ENCODE data around the gene CFI.

CFI gene

GRCh38 chr4:109833756-109834155, 32.0 kb upstream of the CFI start:
- H3K4me3 ChIP-seq (replicated peaks in 1 of 2; ENCODE audit: low read depth in 2 of 2, low read length in 2 of 2) = no peak overlapping the region
- DNase-seq (ENCODE audit: low read depth in 2 of 2) = no peak
- TF ChIP-seq CTCF (IDR thresholded peaks at IDR 0.05; ENCODE audit: low read depth, low read length) = no peak

DNA sequence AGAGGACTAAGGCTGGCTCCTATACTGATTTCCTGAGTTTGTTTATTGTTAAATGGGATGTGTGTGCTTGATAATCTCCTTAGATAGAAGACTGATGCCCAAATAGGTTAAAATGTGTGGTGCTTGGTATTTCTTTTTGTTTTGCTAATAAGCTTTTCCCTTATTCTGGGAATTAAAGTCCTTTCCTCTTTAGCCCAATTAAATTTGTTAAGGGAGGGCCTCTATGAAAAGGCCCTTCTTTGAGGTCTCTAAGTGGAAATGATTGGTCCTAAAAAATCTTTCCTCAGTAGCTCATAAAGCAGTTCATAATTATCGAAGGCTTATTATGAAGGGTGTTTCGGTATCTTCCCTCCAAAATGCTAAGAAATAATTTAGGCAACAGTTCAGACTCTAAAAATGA, 25.9 kb upstream of the CFI start, which contains the start of gene RRH:
Gene RRH, plus strand, starts transcription at position 301 of the 400 bp plus-strand sequence. Its CDS starts 56 bp downstream, at position 357.
- no peak for TF ChIP-seq CTCF (IDR thresholded peaks at IDR 0.05; ENCODE audit: low read depth, low read length)
- H3K4me3 ChIP-seq (replicated peaks in 1 of 2; ENCODE audit: low read depth in 2 of 2, low read length in 2 of 2) = no peak within 1 kb of the TSS
- DNase-seq (ENCODE audit: low read depth in 2 of 2) = no peak

- TF ChIP-seq CTCF (IDR thresholded peaks at IDR 0.05; ENCODE audit: low read depth, low read length) = peak; percentile 49
- DNase-seq (ENCODE audit: low read depth in 2 of 2) = peak; percentile 46 to 55
- no peak overlapping the region for H3K4me3 ChIP-seq (replicated peaks in 1 of 2; ENCODE audit: low read depth in 2 of 2, low read length in 2 of 2)
These were observed 24.9 kb upstream of the CFI start for GRCh38 chr4:109826719-109827118.

DNA sequence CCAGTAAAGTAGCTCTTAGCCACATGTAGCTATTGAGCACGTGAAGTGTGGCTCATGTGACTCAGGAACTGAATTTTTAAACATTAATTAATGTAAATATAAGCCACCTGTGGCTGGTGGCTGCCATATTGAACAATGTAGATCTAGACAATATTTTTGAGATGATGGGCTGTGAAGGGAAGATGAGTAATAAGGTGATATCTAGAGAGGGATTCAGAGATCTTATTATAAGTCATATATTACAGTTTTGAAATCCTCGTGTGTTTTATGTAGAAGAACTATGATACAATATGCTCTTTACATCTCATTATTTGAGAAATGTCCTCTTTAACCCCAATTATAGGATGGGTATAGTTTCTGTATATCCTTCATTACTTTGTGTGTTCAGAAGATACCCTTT, 19.4 kb upstream of the CFI start:
- DNase-seq (ENCODE audit: low read depth in 2 of 2) = no peak
- no peak for TF ChIP-seq CTCF (IDR thresholded peaks at IDR 0.05; ENCODE audit: low read depth, low read length)
- no peak overlapping the region for H3K4me3 ChIP-seq (replicated peaks in 1 of 2; ENCODE audit: low read depth in 2 of 2, low read length in 2 of 2)

GRCh38 chr4:109820563-109820962, 18.8 kb upstream of the CFI start:
- no peak overlapping the region for H3K4me3 ChIP-seq (replicated peaks in 1 of 2; ENCODE audit: low read depth in 2 of 2, low read length in 2 of 2)
- TF ChIP-seq CTCF (IDR thresholded peaks at IDR 0.05; ENCODE audit: low read depth, low read length) = no peak
- peak; percentile 59 to 70 for DNase-seq (ENCODE audit: low read depth in 2 of 2)

- no peak for TF ChIP-seq CTCF (IDR thresholded peaks at IDR 0.05; ENCODE audit: low read depth, low read length)
- no peak for DNase-seq (ENCODE audit: low read depth in 2 of 2)
- H3K4me3 ChIP-seq (replicated peaks in 1 of 2; ENCODE audit: low read depth in 2 of 2, low read length in 2 of 2) = no peak overlapping the region
These were observed 16.5 kb upstream of the CFI start for GRCh38 chr4:109818268-109818667.

- DNase-seq (ENCODE audit: low read depth in 2 of 2) = no peak
- TF ChIP-seq CTCF (IDR thresholded peaks at IDR 0.05; ENCODE audit: low read depth, low read length) = no peak
- H3K4me3 ChIP-seq (replicated peaks in 1 of 2; ENCODE audit: low read depth in 2 of 2, low read length in 2 of 2) = peak overlapping the region in 1 of 2 donors; percentile 94
These were observed 15.1 kb upstream of the CFI start for GRCh38 chr4:109816894-109817293.

All from cardiac fibroblast (primary cell).